ENCODE data around the gene CASQ2.

The CASQ2 gene

DNA sequence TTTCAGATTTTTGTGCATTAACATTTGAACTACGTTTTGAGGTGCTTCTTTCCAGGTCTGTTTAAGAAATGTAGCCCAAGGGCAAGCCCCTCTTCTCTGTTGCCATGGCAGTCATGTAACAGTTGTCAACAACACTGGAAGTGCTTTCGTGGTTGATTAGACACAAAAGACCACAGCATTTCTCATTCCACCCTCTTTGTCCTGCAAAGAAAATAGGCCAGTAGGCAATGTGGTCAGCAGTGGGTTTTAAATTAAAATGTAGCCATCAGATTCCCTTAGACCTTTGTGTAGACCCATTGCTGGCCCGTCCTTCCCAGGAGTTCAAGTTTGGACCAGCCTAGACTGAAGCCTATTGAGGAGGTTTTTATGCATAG lies 91.3 kb downstream of the CASQ2 start:
- H3K27ac ChIP-seq = peak overlapping the region in 1 of 2 donors; percentile 86
- no peaks in the 10 kb centered on the region for H3K27me3 ChIP-seq
- intact Hi-C loops (cut with DNase I; ENCODE audit: low total_unique reads) = no loop called here
- no peak for DNase-seq
- TF ChIP-seq, protein P1, sequence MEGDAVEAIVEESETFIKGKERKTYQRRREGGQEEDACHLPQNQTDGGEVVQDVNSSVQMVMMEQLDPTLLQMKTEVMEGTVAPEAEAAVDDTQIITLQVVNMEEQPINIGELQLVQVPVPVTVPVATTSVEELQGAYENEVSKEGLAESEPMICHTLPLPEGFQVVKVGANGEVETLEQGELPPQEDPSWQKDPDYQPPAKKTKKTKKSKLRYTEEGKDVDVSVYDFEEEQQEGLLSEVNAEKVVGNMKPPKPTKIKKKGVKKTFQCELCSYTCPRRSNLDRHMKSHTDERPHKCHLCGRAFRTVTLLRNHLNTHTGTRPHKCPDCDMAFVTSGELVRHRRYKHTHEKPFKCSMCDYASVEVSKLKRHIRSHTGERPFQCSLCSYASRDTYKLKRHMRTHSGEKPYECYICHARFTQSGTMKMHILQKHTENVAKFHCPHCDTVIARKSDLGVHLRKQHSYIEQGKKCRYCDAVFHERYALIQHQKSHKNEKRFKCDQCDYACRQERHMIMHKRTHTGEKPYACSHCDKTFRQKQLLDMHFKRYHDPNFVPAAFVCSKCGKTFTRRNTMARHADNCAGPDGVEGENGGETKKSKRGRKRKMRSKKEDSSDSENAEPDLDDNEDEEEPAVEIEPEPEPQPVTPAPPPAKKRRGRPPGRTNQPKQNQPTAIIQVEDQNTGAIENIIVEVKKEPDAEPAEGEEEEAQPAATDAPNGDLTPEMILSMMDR (IDR thresholded peaks at IDR 0.05) = no peak
- H3K9me3 ChIP-seq = no peaks in the 10 kb centered on the region
- no peak overlapping the region for H3K4me3 ChIP-seq
- peaks cover 0 to 2% (median 0%) of the 10 kb centered on the region in 3 donors for H3K36me3 ChIP-seq
- peaks cover 0 to 23% (median 15%) of the 10 kb centered on the region in 4 donors for H3K4me1 ChIP-seq

DNA sequence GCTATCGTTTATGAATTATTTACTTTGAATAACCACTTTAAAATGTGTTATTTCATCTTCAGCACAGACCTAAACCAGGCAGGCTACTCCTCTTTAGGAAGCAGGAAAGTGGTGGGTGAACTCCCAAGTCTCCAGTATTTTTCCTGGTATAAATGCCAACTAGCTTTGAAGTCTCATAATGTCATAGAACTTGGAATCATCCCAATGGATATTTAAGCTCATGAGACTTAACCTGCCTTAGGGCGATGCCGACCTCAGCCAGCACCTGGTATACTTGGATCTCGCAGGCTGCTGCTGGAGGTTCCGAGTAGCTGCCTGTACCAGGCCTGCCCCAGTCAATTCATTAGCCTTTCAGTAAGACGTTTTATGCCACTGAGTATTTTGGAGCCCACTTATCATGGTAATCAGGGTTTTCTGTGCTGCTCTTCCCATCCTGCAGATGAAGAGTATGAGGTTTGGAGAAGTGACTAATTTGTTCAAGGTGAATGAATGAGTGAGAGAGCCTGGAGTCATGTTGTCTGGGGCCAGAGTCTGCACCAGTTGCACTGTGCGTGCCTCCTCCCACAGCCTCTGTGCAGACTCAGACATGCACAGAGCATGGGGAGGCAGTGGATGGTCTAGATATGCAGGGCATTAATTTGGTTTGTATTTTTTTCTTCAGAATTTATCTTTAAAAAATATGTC lies 91.9 kb downstream of the CASQ2 start:
- no peaks in the 10 kb centered on the region for H3K9me3 ChIP-seq
- no peak overlapping the region for H3K4me3 ChIP-seq
- H3K36me3 ChIP-seq = peaks cover 0 to 3% (median 0%) of the 10 kb centered on the region in 3 donors
- intact Hi-C loops (cut with DNase I; ENCODE audit: low total_unique reads) = no loop called here
- H3K27ac ChIP-seq = peak overlapping the region in 1 of 2 donors; percentile 86
- TF ChIP-seq, protein P1 (IDR thresholded peaks at IDR 0.05) = no peak
- H3K4me1 ChIP-seq = peaks cover 0 to 23% (median 15%) of the 10 kb centered on the region in 4 donors
- no peaks in the 10 kb centered on the region for H3K27me3 ChIP-seq
- no peak for DNase-seq

DNA sequence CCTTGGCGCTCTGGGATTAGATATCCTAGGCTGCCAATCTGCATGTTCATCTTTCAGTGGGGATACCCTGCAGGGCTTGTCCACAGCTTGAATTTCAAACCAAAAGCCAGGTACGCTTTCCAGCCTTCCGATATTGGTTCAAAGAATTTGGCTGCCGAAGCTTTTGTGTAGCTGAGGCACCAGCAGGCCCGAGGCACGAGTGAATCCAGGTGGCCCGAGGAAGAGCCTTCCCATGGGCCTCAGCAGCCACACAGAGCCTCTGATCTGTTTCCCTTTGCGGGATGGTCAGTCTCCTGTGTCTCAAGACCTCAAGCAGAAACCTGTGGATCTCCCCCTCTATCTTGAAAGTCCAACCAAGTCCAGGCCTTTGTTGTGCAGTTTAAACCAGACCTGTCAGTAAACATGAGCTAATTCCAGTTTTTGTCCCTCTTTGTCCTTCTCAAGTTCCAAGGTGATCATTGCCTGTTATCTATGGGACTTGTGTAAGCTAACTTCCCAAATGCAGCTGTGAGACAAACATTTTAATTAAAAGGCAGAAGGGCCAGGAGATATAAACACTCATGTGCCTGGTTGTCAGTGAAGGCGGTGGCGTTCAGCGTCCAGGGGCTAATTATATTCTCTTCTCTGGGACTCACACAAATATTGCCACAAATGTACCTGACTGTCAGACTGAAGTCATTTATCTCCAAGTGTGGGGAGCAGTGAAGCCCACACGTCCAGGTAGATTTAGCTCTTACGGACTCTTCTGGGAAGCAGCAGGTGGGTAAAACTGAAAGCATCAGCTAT lies 96.1 kb downstream of the CASQ2 start:
- intact Hi-C loops (cut with DNase I; ENCODE audit: low total_unique reads) = no loop called here
- no peak overlapping the region for H3K4me3 ChIP-seq
- H3K36me3 ChIP-seq = peaks cover 5 to 26% (median 17%) of the 10 kb centered on the region in 3 donors
- no peak overlapping the region for H3K27ac ChIP-seq
- peaks cover 0 to 8% (median under 1%) of the 10 kb centered on the region in 4 donors for H3K4me1 ChIP-seq
- H3K9me3 ChIP-seq = peaks cover 0 to 6% (median 0%) of the 10 kb centered on the region in 3 donors
- TF ChIP-seq, protein P1 (IDR thresholded peaks at IDR 0.05) = no peak
- H3K27me3 ChIP-seq = no peaks in the 10 kb centered on the region
- no peak for DNase-seq

DNA sequence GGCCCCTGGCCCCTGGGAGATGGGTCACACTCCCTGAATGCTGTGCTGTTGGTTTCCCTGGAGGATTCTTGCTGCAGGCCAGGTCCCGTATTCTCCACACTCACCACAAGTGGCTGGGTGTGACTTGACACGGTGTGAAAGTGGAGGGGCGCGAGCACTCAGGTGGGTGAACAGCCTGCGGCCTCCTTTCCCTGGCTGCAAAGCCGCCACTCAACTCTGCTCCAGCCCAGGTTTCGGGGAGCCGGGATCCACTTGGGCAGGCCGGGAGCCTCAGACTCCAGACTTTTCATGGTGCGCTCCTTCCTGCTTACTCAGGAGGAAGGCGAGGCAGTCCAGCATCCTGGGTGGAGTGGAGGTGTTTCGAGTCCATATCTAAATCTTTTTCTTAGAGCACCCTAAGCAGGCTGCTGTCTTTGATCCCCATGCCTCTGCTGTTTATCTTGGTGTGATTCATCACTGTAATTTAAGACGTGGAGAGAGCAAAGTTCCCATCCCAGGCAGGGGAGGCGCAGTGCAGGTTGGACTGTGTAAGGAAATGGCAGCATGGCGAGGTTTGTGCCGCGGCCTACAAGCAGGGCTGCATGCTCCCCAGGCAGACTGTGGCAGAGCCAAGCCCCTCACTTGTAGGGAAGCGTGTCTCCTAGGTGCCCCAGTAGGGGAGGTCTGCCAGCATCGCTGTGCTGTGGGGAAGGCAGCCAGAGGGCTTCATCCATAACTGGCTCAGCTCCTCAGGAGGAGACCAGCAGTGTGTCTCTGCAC lies 97.2 kb downstream of the CASQ2 start:
- peaks cover 0 to 11% (median 8%) of the 10 kb centered on the region in 4 donors for H3K4me1 ChIP-seq
- intact Hi-C loops (cut with DNase I; ENCODE audit: low total_unique reads) = no loop called here
- H3K9me3 ChIP-seq = peaks cover 0 to 6% (median 0%) of the 10 kb centered on the region in 3 donors
- TF ChIP-seq, protein P1 (IDR thresholded peaks at IDR 0.05) = no peak
- no peak for DNase-seq
- peaks cover 5 to 26% (median 18%) of the 10 kb centered on the region in 3 donors for H3K36me3 ChIP-seq
- no peaks in the 10 kb centered on the region for H3K27me3 ChIP-seq
- no peak overlapping the region for H3K27ac ChIP-seq
- H3K4me3 ChIP-seq = no peak overlapping the region

DNA sequence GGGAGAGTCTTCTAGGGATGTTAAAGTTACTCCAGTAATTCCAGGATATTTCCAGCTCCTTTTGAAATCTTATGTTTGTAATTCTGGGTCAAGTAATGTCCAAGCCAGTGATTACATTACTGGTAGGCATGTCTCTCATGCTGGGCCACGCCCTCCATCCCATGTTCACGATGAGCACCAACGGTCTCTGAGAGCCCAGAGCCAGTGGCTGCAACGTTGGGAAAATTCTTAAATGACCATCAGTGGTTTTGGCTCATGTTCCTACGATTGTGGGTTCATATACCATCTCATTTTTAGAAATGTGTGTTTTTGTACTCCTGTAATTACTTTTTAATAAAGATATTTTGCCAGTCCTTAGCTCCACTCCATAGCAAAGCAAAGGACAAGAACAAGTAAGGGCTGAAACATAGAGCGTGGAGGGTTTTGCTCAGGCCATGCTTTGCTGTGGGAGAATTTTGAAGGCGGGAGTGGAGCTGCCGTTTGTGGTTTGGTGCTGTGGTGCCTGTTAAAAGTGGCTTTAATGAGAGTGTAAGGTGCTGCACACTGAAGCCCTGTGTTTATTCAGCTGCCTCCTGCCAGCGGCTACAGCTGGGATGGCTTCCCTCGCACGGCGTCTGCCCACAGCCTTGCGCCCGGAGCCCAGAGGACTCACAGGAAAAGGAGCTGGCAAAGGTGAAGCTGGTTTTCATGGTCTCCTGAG lies 97.9 kb downstream of the CASQ2 start:
- peaks cover 0 to 16% (median 8%) of the 10 kb centered on the region in 4 donors for H3K4me1 ChIP-seq
- DNase-seq = no peak
- peaks cover 5 to 26% (median 22%) of the 10 kb centered on the region in 3 donors for H3K36me3 ChIP-seq
- intact Hi-C loops (cut with DNase I; ENCODE audit: low total_unique reads) = no loop called here
- no peak overlapping the region for H3K4me3 ChIP-seq
- no peak overlapping the region for H3K27ac ChIP-seq
- H3K9me3 ChIP-seq = peaks cover 0 to 6% (median 0%) of the 10 kb centered on the region in 3 donors
- H3K27me3 ChIP-seq = no peaks in the 10 kb centered on the region
- TF ChIP-seq, protein P1 (IDR thresholded peaks at IDR 0.05) = no peak

All from tibial artery (tissue), 4 donors.